H9 (cell line): ENCODE results near the gene SLC35F3. TPM values are rescaled to one million over a fixed set of nuclear protein-coding genes. Genes with fewer than 3 reads are reported as not detected.

ENCODE experiments used
- DNase-seq: peaks from one replicate; pipeline ENCODE4 v3.0.0-alpha.2; 2017
- H2AFZ ChIP-seq: one replicate; pipeline ENCODE4 v1.6.1; 2013; ENCODE audit warnings: mild to moderate bottlenecking, low read length, control low read depth, moderate library complexity
- H2AK5ac ChIP-seq: 2 replicates; pipeline ENCODE4 v1.6.1; 2013; ENCODE audit warnings: low read length, control low read depth, mixed read lengths; ENCODE audit not compliant: insufficient read length
- H2BK120ac ChIP-seq: one replicate; pipeline ENCODE4 v1.6.1; 2013; ENCODE audit warnings: low read depth, mild to moderate bottlenecking, low read length, control low read depth, inconsistent platforms; ENCODE audit not compliant: poor library complexity, severe bottlenecking
- H2BK12ac ChIP-seq: 2 replicates; pipeline ENCODE4 v1.6.1; 2013; ENCODE audit warnings: low read length, control low read depth, mixed read lengths, low read depth; ENCODE audit not compliant: insufficient read length
- H2BK15ac ChIP-seq: 2 replicates; pipeline ENCODE4 v1.6.1; 2013; ENCODE audit warnings: low read depth, low read length, control low read depth
- H2BK20ac ChIP-seq: one replicate; pipeline ENCODE4 v1.6.1; 2013; ENCODE audit warnings: low read depth, mild to moderate bottlenecking, low read length, control low read depth, inconsistent platforms; ENCODE audit not compliant: poor library complexity, severe bottlenecking
- H2BK5ac ChIP-seq: 2 replicates; pipeline ENCODE4 v1.6.1; 2013; ENCODE audit warnings: low read length, control low read depth, mixed read lengths; ENCODE audit not compliant: insufficient read length
- H3K14ac ChIP-seq: 2 replicates; pipeline ENCODE4 v1.6.1; 2013; ENCODE audit warnings: low read length, control low read depth; ENCODE audit not compliant: insufficient read depth
- H3K18ac ChIP-seq: 2 replicates; pipeline ENCODE4 v1.6.1; 2013; ENCODE audit warnings: low read depth, mild to moderate bottlenecking, mixed read lengths, low read length, control low read depth; ENCODE audit not compliant: insufficient read length
- H3K23ac ChIP-seq: 2 replicates; pipeline ENCODE4 v1.6.1; 2013; ENCODE audit warnings: low read length, control low read depth, mixed read lengths, low read depth; ENCODE audit not compliant: insufficient read length
- H3K23me2 ChIP-seq: 2 replicates; pipeline ENCODE4 v1.6.1; 2013; ENCODE audit warnings: low read depth, mild to moderate bottlenecking, mixed read lengths, low read length, control low read depth; ENCODE audit not compliant: insufficient read length, poor library complexity, severe bottlenecking
- H3K27ac ChIP-seq: 2 replicates; pipeline ENCODE4 v1.5.1; 2013; ENCODE audit warnings: low read length, control low read depth, mixed read lengths, low read depth; ENCODE audit not compliant: insufficient read length
- H3K27me3 ChIP-seq: 2 replicates; pipeline ENCODE4 v1.6.1; 2013; ENCODE audit warnings: low read length, control low read depth, inconsistent platforms; ENCODE audit not compliant: insufficient read depth
- H3K4ac ChIP-seq: 2 replicates; pipeline ENCODE4 v1.6.1; 2013; ENCODE audit warnings: low read depth, mild to moderate bottlenecking, control low read depth, inconsistent platforms, low read length, moderate library complexity
- H3K4me1 ChIP-seq: 2 replicates; pipeline ENCODE4 v1.6.1; 2013; ENCODE audit warnings: low read length, control low read depth, inconsistent platforms; ENCODE audit not compliant: insufficient read depth
- H3K4me2 ChIP-seq: 2 replicates; pipeline ENCODE4 v1.6.1; 2013; ENCODE audit warnings: low read length, control low read depth, mixed read lengths; ENCODE audit not compliant: insufficient read length, insufficient read depth
- H3K56ac ChIP-seq: 2 replicates; pipeline ENCODE4 v1.6.1; 2013; ENCODE audit warnings: low read depth, mild to moderate bottlenecking, mixed read lengths, low read length, control low read depth; ENCODE audit not compliant: insufficient read length
- H3K79me1 ChIP-seq: 2 replicates; pipeline ENCODE4 v1.6.1; 2013; ENCODE audit warnings: low read depth, mild to moderate bottlenecking, moderate library complexity, low read length, control low read depth, inconsistent platforms; ENCODE audit not compliant: insufficient read depth, poor library complexity, severe bottlenecking
- H3K79me2 ChIP-seq: 2 replicates; pipeline ENCODE4 v1.6.1; 2013; ENCODE audit warnings: low read length, control low read depth, inconsistent platforms; ENCODE audit not compliant: insufficient read depth
- H3K9ac ChIP-seq: 2 replicates; pipeline ENCODE4 v1.6.1; 2013; ENCODE audit warnings: low read length, control low read depth, mixed read lengths; ENCODE audit not compliant: insufficient read length; ENCODE audit errors: extremely low read depth
- H3K9me3 ChIP-seq: one replicate; pipeline ENCODE4 v1.6.1; 2013; ENCODE audit warnings: low read depth, low read length, inconsistent platforms; ENCODE audit not compliant: control insufficient read depth
- H3T11ph ChIP-seq: one replicate; pipeline ENCODE4 v1.6.1; 2013; ENCODE audit warnings: mild to moderate bottlenecking, low read length, control low read depth, inconsistent platforms
- H4K20me1 ChIP-seq: one replicate; pipeline ENCODE4 v1.6.1; 2013; ENCODE audit not compliant: control insufficient read depth, insufficient read length, insufficient read depth
- H4K5ac ChIP-seq: 2 replicates; pipeline ENCODE4 v1.6.1; 2013; ENCODE audit warnings: low read depth, mild to moderate bottlenecking, mixed read lengths, low read length, control low read depth; ENCODE audit not compliant: insufficient read length
- H4K8ac ChIP-seq: replicated peaks from 2 replicates; pipeline ENCODE4 v1.6.1; 2013; ENCODE audit warnings: low read length, control low read depth, mixed read lengths, low read depth; ENCODE audit not compliant: insufficient read length
- H4K91ac ChIP-seq: 2 replicates; pipeline ENCODE4 v1.6.1; 2013; ENCODE audit warnings: low read depth, mild to moderate bottlenecking, moderate library complexity, mixed read lengths, low read length, control low read depth; ENCODE audit not compliant: insufficient read length
- H3K27ac Mint-ChIP-seq, 3 experiments: 2 replicates in 2 of 3; 3 replicates in 1 of 3; pipeline ENCODE4 v1.8.0; 2020 to 2021; ENCODE audit warnings: mixed read lengths in 3 of 3, mild to moderate bottlenecking in 1 of 3, moderate library complexity in 1 of 3
- H3K27me3 Mint-ChIP-seq: 2 replicates; pipeline ENCODE4 v1.8.0; 2021; ENCODE audit warnings: low read depth, mild to moderate bottlenecking, moderate library complexity, mixed read lengths
- H3K36me3 Mint-ChIP-seq, 3 experiments: 2 replicates in 2 of 3; 3 replicates in 1 of 3; pipeline ENCODE4 v1.8.0; 2020 to 2021; ENCODE audit warnings: low read depth in 3 of 3, mixed read lengths in 3 of 3; ENCODE audit not compliant: insufficient read depth in 1 of 3
- H3K4me1 Mint-ChIP-seq, 2 experiments: 2 replicates each; pipeline ENCODE4 v1.8.0; 2020; ENCODE audit warnings: mixed read lengths in 2 of 2
- H3K4me3 Mint-ChIP-seq, 2 experiments: 2 replicates in 1 of 2; 3 replicates in 1 of 2; pipeline ENCODE4 v1.8.0; 2020 to 2021; ENCODE audit warnings: mild to moderate bottlenecking in 2 of 2, mixed read lengths in 2 of 2, moderate library complexity in 1 of 2
- H3K9me3 Mint-ChIP-seq, 2 experiments: 2 replicates in 1 of 2; 3 replicates in 1 of 2; pipeline ENCODE4 v1.8.0; 2020; ENCODE audit warnings: mild to moderate bottlenecking in 2 of 2, mixed read lengths in 2 of 2, moderate library complexity in 1 of 2
- WGBS: extraction: QIAGEN DNeasy Blood & Tissue Kit; methylation state at CpG from one replicate; pipeline ENCODE4 v1.1.7; 2013; ENCODE audit warnings: missing lambda C conversion rate, low lambda C conversion rate, mixed read lengths; ENCODE audit not compliant: insufficient read length; ENCODE audit errors: extremely low coverage; 5-methylcytosine and 5-hydroxymethylcytosine counted together
- total RNA-seq: library from RNA; stranded (reverse); gene quantifications from 2 replicates; pipeline ENCODE4 v1.2.1, GENCODE V29; 2021
- TF ChIP-seq, protein P1 (sequence below): fragments of 200-600 bp; sonication (generic); conservative IDR thresholded peaks from 3 replicates; pipeline ENCODE4 v1.8.0; 2021; ENCODE audit warnings: antibody characterized with exemption, mild to moderate bottlenecking

The SLC35F3 gene
- total RNA-seq, 1 experiment from 2014 or later: 0.81 TPM

DNA sequence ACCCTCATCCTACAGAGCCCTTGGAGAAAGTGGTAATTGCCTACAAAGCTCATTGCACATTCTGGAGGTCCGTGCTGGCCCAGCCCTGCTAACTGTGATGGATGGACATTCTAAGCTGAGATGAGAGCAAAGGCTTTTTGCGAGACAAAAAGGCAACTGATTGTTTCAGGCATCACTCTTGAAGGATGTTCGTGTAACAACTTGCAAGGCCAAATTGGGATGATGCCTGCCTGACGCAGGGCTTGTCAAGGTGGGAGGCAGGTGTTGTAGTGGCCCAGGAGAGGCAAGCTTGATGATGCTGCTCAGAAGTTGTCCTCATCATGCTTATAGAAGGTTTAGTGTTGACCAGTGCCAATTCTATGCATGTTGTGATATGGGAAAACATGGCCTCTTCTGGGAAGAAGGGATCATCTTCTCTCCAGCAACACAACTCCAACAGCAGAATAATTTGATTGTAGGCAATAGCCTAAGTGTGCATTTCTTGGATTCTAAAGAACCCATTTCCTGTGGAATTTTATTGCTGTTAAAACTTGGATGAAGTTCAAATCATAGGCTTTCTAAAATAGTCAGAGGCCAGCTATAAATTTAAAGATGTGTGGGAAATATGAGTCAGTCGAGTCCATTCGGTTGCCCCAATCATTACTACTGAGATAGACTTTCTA lies 366.2 kb downstream of the SLC35F3 start:
- Histone ChIP-seq H3K14ac (no peak overlapping the region), H3K79me1 (no peaks in the 10 kb centered on the region), H2BK12ac (no peak overlapping the region), H3K27ac (no peak overlapping the region), H3K18ac (no peak overlapping the region), H4K91ac (no peak overlapping the region), H3K4me1 (no peaks in the 10 kb centered on the region), H3K9me3 (no peaks in the 10 kb centered on the region), H3K9ac (no peak overlapping the region), H3K27me3 (no peaks in the 10 kb centered on the region), H3K4me2 (no peak overlapping the region), H3K23me2 (no peaks in the 10 kb centered on the region), H2BK20ac (no peak overlapping the region), H2BK15ac (no peak overlapping the region), H4K5ac (no peak overlapping the region), H3K56ac (no peak overlapping the region), H2AFZ (no peak overlapping the region), H2AK5ac (no peak overlapping the region), H2BK120ac (no peak overlapping the region), H3K79me2 (no peaks in the 10 kb centered on the region), H3K4ac (no peak overlapping the region), H4K8ac (no peak overlapping the region), H3K23ac (no peak overlapping the region), H2BK5ac (no peak overlapping the region), H4K20me1 (no peaks in the 10 kb centered on the region), H3T11ph (no peak overlapping the region)
- TF ChIP-seq, protein P1, sequence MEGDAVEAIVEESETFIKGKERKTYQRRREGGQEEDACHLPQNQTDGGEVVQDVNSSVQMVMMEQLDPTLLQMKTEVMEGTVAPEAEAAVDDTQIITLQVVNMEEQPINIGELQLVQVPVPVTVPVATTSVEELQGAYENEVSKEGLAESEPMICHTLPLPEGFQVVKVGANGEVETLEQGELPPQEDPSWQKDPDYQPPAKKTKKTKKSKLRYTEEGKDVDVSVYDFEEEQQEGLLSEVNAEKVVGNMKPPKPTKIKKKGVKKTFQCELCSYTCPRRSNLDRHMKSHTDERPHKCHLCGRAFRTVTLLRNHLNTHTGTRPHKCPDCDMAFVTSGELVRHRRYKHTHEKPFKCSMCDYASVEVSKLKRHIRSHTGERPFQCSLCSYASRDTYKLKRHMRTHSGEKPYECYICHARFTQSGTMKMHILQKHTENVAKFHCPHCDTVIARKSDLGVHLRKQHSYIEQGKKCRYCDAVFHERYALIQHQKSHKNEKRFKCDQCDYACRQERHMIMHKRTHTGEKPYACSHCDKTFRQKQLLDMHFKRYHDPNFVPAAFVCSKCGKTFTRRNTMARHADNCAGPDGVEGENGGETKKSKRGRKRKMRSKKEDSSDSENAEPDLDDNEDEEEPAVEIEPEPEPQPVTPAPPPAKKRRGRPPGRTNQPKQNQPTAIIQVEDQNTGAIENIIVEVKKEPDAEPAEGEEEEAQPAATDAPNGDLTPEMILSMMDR: no peak
- peaks cover 3% of the 10 kb centered on the region for H3K27me3 Mint-ChIP-seq
- H3K36me3 Mint-ChIP-seq: no peaks in the 10 kb centered on the region; a peak in 2 of 7 replicates
- no peak overlapping the region for H3K4me3 Mint-ChIP-seq
- no peak for DNase-seq
- no CpG with 5 or more reads among the region's 6 CpGs for WGBS
- peaks cover 0 to 1% of the 10 kb centered on the region in 2 experiments; a peak in 1 of 4 replicates for H3K4me1 Mint-ChIP-seq
- peaks cover 3 to 4% of the 10 kb centered on the region in 2 experiments; a peak in 3 of 5 replicates for H3K9me3 Mint-ChIP-seq
- no peak overlapping the region for H3K27ac Mint-ChIP-seq
